CD1c-positive myeloid dendritic cell (primary cell): Measurements from ENCODE around the gene TNP1.

Experiments
- DNase-seq: peaks from one replicate; pipeline ENCODE4 v3.0.0-alpha.2; 2016; ENCODE audit errors: extremely low spot score

TNP1 gene, protein sequence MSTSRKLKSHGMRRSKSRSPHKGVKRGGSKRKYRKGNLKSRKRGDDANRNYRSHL

DNA sequence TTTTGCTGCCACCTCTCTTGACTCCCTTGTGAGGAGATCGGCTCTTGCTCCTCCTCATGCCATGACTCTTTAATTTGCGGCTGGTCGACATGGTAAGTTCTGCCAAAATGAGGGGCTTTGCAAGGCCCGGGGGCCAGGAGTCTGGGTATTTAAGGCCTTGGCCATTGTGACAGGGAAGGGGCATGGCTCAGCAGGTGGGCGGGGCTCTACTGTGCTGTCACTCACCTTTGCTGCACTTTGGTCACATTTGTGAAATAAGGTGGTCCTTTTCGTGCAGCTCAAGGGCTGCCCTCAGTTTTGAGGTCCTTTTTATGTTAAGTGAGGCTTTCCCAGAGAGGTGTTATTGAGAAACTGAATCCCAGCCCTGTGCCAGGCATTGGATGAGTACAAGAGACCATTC is at the start of gene TNP1:
Gene TNP1, minus strand, starts transcription at position 121 of the 400 bp plus-strand sequence. Its CDS starts 30 bp downstream, at position 91.
- no peak for DNase-seq

GRCh38 chr2:216908300-216908699 is 48.4 kb upstream of the TNP1 start:
- no peak for DNase-seq

- DNase-seq = no peak
Measured at GRCh38 chr2:216905649-216906329, 45.9 kb upstream of the TNP1 start.

DNA sequence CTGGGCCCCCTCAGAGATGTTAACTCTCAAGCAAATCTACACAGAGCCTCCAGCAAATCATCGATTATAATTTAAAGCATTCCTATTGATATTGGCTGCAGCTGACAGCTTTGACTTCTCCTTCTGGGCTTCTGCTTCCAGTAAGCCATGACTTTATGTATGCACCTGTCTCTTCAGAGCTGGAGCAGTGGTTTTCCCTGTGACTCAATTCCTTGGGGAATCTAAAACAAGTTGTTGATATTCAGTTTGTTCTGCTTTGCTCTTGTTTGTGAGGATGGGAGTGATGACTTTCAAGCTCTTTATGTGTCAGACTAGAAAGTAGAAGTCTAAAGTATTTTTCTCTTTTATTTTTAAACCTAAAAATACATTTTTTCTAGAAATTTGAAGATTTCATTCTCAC is 45.1 kb upstream of the TNP1 start:
- DNase-seq = no peak

GRCh38 chr2:216904554-216904953 is 44.7 kb upstream of the TNP1 start:
- no peak for DNase-seq

DNA sequence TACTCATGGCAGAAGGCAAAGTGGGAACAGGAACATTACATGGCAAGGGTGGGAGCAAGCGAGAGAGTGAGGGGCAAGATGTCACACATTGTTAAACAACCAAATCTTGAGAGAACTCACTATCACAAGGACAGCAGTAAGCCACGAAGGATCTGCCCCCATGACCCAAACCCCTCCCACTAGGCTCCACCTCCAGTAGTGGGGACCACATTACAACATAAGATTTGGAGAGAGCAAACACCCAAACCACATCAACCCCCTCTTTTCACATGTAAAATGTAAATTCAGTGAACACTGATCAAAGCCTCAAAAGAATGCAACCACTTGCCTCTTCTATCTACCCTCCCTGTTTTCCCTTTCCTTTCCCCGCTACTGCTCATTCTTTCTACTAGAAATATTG is 43.6 kb upstream of the TNP1 start:
- DNase-seq = no peak

- DNase-seq = no peak
Measured at GRCh38 chr2:216901273-216901672, 41.4 kb upstream of the TNP1 start.

GRCh38 chr2:216900406-216900805 is 40.5 kb upstream of the TNP1 start:
- DNase-seq = no peak

DNA sequence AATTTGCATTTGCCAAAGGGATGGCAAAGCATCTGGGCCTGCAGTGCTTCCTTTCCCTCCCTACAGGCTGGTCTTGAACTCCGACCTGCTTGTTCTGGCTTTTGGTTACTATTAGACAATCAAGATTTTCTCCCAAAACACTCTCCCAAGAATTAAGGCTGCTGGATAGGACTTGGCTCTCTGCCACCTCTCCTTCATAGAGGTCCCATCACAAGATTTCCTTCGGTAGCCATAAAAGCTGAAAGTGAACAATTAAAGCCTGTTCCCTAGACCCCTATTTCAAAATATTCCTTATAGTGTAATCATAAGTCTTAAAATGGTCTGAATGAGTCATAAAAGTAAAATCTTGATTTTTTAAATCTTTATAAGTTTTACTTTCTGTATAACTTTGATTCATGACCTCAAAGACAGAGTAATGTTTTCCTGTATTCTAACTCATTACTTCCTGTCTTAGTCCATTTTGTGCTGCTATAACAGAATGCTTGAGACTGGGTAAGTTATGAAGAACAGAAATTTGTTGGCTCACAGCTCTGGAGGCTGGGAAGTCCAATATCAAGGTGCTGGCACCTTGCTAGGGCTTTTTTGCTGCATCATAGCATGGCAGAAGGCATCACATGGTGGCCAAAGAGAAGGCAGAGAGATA is 37.8 kb upstream of the TNP1 start:
- DNase-seq = no peak

- no peak for DNase-seq
Measured at GRCh38 chr2:216890138-216890537, 30.3 kb upstream of the TNP1 start.

DNA sequence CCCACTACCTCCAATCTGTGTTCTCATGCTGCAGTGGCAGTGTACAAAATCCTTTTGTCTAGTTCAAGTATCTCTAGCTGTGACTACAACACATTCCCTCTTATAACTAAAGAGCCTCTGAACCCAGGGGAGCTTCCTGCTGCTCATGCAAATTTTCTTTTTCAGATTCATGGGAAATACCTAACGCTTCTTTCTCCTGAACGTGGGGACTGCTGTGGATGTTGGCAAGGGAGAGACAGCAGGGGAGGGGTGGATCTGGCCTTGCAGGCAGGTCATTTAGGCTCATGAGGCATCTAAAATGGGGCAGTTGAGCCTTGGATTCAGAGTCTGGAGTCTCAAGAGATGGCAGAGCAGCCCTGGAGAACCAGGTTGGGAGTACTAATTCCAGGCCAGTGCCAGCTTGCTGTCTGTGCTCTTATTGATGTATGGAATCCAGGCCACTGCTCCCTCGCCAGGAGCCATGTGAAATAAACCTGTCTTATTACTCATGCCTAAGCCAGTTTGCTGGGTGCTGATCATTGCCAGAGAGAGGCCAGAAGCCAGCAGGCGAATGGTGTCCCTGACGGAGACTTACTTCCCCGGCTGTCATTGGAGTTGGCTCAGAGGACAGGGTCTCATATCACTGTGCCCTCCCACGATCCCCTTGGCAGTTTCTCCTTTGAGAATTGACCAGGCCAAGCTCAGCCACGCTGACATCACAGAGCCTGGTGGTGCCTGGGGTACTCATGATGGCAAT is 29.2 kb upstream of the TNP1 start:
- no peak for DNase-seq

DNA sequence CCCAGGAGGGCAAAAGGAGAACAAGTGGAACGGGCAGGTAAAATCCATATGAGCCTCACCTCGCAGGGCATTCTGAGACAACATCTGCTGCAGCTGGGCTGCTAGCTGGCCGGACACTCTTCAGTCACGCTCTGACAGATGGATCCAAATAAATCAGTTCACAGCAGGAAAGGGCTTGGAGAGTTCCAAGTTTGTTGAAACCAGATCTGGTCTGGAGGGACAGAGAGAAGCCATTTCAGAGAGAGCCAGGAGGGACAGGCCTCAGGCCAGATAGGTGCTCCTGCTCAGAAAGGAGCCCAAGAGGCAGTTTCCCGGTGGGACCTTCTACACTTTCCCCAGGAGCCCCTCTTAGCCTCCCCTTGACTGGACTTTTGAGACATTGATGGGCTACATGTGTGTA is 28.2 kb upstream of the TNP1 start:
- DNase-seq = no peak

DNA sequence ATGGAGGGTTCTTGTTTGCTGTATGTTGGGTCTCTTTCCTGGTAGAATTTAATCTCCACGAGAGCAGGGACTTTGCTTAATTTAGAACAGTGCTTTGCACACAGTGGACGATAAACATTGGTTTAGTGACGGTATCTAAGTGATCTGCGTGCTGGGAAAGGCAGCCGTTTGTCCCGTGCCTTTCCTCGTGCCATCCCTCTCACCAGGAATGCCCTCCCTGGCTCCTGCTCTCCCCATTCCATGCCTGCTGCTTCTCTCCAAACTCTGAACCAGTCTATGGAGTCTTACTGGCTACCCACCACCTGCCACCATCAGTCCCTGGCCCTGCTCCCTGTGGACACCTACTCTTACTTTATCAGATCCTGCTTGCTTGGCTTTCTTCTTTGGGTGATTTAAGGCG is 27.3 kb upstream of the TNP1 start:
- no peak for DNase-seq

- DNase-seq = no peak
Measured at GRCh38 chr2:216885117-216885553, 25.3 kb upstream of the TNP1 start.

- DNase-seq = no peak
Measured at GRCh38 chr2:216884347-216884746, 24.5 kb upstream of the TNP1 start.

GRCh38 chr2:216882876-216883275 is 23.0 kb upstream of the TNP1 start:
- no peak for DNase-seq

GRCh38 chr2:216881411-216881810 is 21.5 kb upstream of the TNP1 start:
- no peak for DNase-seq

- DNase-seq = no peak
Measured at GRCh38 chr2:216880509-216881184, 20.8 kb upstream of the TNP1 start.

- no peak for DNase-seq
Measured at GRCh38 chr2:216879727-216880508, 20.1 kb upstream of the TNP1 start.

DNA sequence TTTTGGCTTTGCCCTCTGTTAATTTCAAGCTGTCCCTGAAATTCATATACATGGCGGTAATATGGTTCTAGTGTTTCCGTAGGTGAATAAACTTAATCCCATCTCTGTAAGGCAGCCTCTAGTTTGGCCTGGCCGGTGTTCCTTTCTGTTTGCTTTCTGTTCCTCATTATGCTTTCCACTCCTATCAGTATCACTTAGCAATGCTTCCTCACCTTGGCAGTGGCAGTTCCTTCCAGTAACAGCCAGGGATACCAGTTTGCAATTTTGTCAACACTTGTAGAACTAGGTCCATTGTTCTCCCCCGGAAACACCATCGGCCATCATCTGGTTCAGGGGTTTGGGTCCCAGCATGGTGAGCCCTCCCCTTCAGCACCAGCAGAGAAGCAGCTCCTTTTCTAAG is 18.2 kb upstream of the TNP1 start:
- no peak for DNase-seq

DNA sequence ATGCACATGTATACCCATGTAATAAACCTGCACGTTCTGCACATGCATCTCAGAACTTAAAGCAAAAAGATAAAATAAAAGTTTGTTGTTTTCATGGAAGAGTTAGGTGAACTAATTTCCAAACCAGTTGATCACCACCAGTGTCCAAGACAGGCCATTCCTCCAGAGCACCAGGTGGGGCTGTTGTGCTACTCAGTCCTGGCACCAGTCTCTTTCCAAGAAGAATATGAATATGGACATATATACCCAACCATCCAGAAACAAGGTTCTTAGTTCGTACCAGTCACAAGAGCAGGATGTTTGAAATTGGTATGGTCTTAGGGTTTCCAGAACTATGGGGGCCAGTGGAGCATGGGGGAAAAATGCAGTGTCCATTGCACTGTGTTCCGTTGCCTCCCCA is 17.2 kb upstream of the TNP1 start:
- no peak for DNase-seq
